Measurements from ENCODE around the gene CFAP73. TPM values are rescaled to one million over a fixed set of nuclear protein-coding genes. Genes with fewer than 3 reads are reported as not detected.
"Not testable (repeated sequence)": the region's sequence is repeated elsewhere in the genome, so short reads cannot be mapped to it uniquely, and the experiment has no call there.

Gene CFAP73

GRCh38 chr12:113204804-113205203, 55.3 kb downstream of the CFAP73 start:
- Histone ChIP-seq H3K36me3 (ENCODE audit: control insufficient read depth, insufficient read depth, low read length) (no peaks in the 10 kb centered on the region), H3K4ac (ENCODE audit: low read depth, low read length) (no peak overlapping the region), H4K8ac (ENCODE audit: low read depth, low read length) (no peak overlapping the region), H3K4me2 (ENCODE audit: low read length) (no peak overlapping the region), H2AK5ac (ENCODE audit: low read length) (no peak overlapping the region), H2BK120ac (ENCODE audit: low read depth, low read length) (no peak overlapping the region), H3K4me1 (ENCODE audit: control insufficient read depth, low read depth, low read length) (peaks cover 3% of the 10 kb centered on the region), H3K79me2 (ENCODE audit: control insufficient read depth, insufficient read depth, low read length) (no peaks in the 10 kb centered on the region), H3K27me3 (ENCODE audit: insufficient read depth, low read length, poor library complexity) (no peaks in the 10 kb centered on the region), H3K23ac (ENCODE audit: low read length) (no peak overlapping the region), H2BK5ac (ENCODE audit: low read length) (no peak overlapping the region), H2BK15ac (replicated peaks; ENCODE audit: low read depth) (no peak overlapping the region), H3K4me3 (ENCODE audit: low read length) (no peak overlapping the region), H3K9ac (ENCODE audit: low read length) (no peak overlapping the region), H4K5ac (ENCODE audit: low read length) (no peak overlapping the region), H3K27ac (ENCODE audit: low read depth, low read length) (no peak overlapping the region), H3K56ac (ENCODE audit: low read length) (no peak overlapping the region), H3K79me1 (ENCODE audit: low read length) (no peaks in the 10 kb centered on the region), H3K18ac (ENCODE audit: low read length) (no peak overlapping the region)
- no CpG with 5 or more reads among the region's 3 CpGs for WGBS (ENCODE audit: extremely low coverage, insufficient coverage, low lambda C conversion rate)
- no peak for DNase-seq

- H2AK5ac ChIP-seq (ENCODE audit: low read length); H4K5ac ChIP-seq (ENCODE audit: low read length); H3K36me3 ChIP-seq (ENCODE audit: control insufficient read depth, insufficient read depth, low read length); H3K79me2 ChIP-seq (ENCODE audit: control insufficient read depth, insufficient read depth, low read length); H3K27ac ChIP-seq (ENCODE audit: low read depth, low read length); H3K4ac ChIP-seq (ENCODE audit: low read depth, low read length); DNase-seq; H3K9ac ChIP-seq (ENCODE audit: low read length); H3K79me1 ChIP-seq (ENCODE audit: low read length); H3K27me3 ChIP-seq (ENCODE audit: insufficient read depth, low read length, poor library complexity); H3K56ac ChIP-seq (ENCODE audit: low read length); H3K4me2 ChIP-seq (ENCODE audit: low read length); H4K8ac ChIP-seq (ENCODE audit: low read depth, low read length); H3K4me3 ChIP-seq (ENCODE audit: low read length); H3K4me1 ChIP-seq (ENCODE audit: control insufficient read depth, low read depth, low read length); H2BK120ac ChIP-seq (ENCODE audit: low read depth, low read length); H2BK15ac ChIP-seq (replicated peaks; ENCODE audit: low read depth); H2BK5ac ChIP-seq (ENCODE audit: low read length); H3K18ac ChIP-seq (ENCODE audit: low read length); H3K23ac ChIP-seq (ENCODE audit: low read length): not testable (repeated sequence)
- whole genome bisulfite sequencing (ENCODE audit: extremely low coverage, insufficient coverage, low lambda C conversion rate), result no CpG with 5 or more reads among the region's 5 CpGs
Observed at GRCh38 chr12:113206802-113207201, 57.3 kb downstream of the CFAP73 start.

GRCh38 chr12:113207613-113208040, 58.1 kb downstream of the CFAP73 start:
- H2BK15ac ChIP-seq (replicated peaks; ENCODE audit: low read depth), result no peak overlapping the region
- H3K23ac ChIP-seq (ENCODE audit: low read length), result no peak overlapping the region
- H2BK120ac ChIP-seq (ENCODE audit: low read depth, low read length), result no peak overlapping the region
- no peak overlapping the region for H2BK5ac ChIP-seq (ENCODE audit: low read length)
- no peak overlapping the region for H2AK5ac ChIP-seq (ENCODE audit: low read length)
- H3K4me2 ChIP-seq (ENCODE audit: low read length), result no peak overlapping the region
- peaks cover 3% of the 10 kb centered on the region for H3K4me1 ChIP-seq (ENCODE audit: control insufficient read depth, low read depth, low read length)
- no peak overlapping the region for H3K27ac ChIP-seq (ENCODE audit: low read depth, low read length)
- H4K8ac ChIP-seq (ENCODE audit: low read depth, low read length), result no peak overlapping the region
- no peaks in the 10 kb centered on the region for H3K79me1 ChIP-seq (ENCODE audit: low read length)
- no peak overlapping the region for H4K5ac ChIP-seq (ENCODE audit: low read length)
- H3K36me3 ChIP-seq (ENCODE audit: control insufficient read depth, insufficient read depth, low read length), result no peaks in the 10 kb centered on the region
- no peak for DNase-seq
- no peak overlapping the region for H3K4me3 ChIP-seq (ENCODE audit: low read length)
- no peak overlapping the region for H3K56ac ChIP-seq (ENCODE audit: low read length)
- WGBS (ENCODE audit: extremely low coverage, insufficient coverage, low lambda C conversion rate), result no CpG with 5 or more reads among the region's 6 CpGs
- no peak overlapping the region for H3K9ac ChIP-seq (ENCODE audit: low read length)
- H3K4ac ChIP-seq (ENCODE audit: low read depth, low read length), result no peak overlapping the region
- no peaks in the 10 kb centered on the region for H3K27me3 ChIP-seq (ENCODE audit: insufficient read depth, low read length, poor library complexity)
- no peaks in the 10 kb centered on the region for H3K79me2 ChIP-seq (ENCODE audit: control insufficient read depth, insufficient read depth, low read length)
- H3K18ac ChIP-seq (ENCODE audit: low read length), result no peak overlapping the region

- no CpG with 5 or more reads among the region's 10 CpGs for WGBS (ENCODE audit: extremely low coverage, insufficient coverage, low lambda C conversion rate)
Observed at GRCh38 chr12:113208041-113208934, 58.8 kb downstream of the CFAP73 start.

More at GRCh38 chr12:113208041-113208934, 58.8 kb downstream of the CFAP73 start:
- Histone ChIP-seq H3K4ac (ENCODE audit: low read depth, low read length) (no peak overlapping the region), H3K56ac (ENCODE audit: low read length) (peak overlapping the region; percentile 15), H3K27ac (ENCODE audit: low read depth, low read length) (no peak overlapping the region), H3K18ac (ENCODE audit: low read length) (no peak overlapping the region), H2BK15ac (replicated peaks; ENCODE audit: low read depth) (no peak overlapping the region), H3K36me3 (ENCODE audit: control insufficient read depth, insufficient read depth, low read length) (no peaks in the 10 kb centered on the region), H2BK5ac (ENCODE audit: low read length) (no peak overlapping the region), H3K4me1 (ENCODE audit: control insufficient read depth, low read depth, low read length) (peaks cover 3% of the 10 kb centered on the region), H3K79me2 (ENCODE audit: control insufficient read depth, insufficient read depth, low read length) (no peaks in the 10 kb centered on the region), H3K4me2 (ENCODE audit: low read length) (no peak overlapping the region), H4K5ac (ENCODE audit: low read length) (no peak overlapping the region), H3K4me3 (ENCODE audit: low read length) (no peak overlapping the region), H3K9ac (ENCODE audit: low read length) (no peak overlapping the region), H2BK120ac (ENCODE audit: low read depth, low read length) (no peak overlapping the region), H3K79me1 (ENCODE audit: low read length) (no peaks in the 10 kb centered on the region), H4K8ac (ENCODE audit: low read depth, low read length) (no peak overlapping the region), H3K27me3 (ENCODE audit: insufficient read depth, low read length, poor library complexity) (no peaks in the 10 kb centered on the region), H3K23ac (ENCODE audit: low read length) (no peak overlapping the region), H2AK5ac (ENCODE audit: low read length) (no peak overlapping the region)
- DNase-seq, result peak; percentile 35

Small RNA genes within 50 kb of the gene (small RNA-seq; reads per million reads assigned to genes)
- not detected for gene MIR7106 (ENCODE audit: insufficient read depth)
- gene RF00019 (ENCODE audit: insufficient read depth), result not detected

Data from mesendoderm (in vitro differentiated cells).